IPS-20b (cell line): ENCODE results near the gene STXBP2.

Experiments used
- H3K27ac ChIP-seq: one replicate; pipeline ENCODE4 v1.5.1; 2013; ENCODE audit warnings: low read length
- H3K27me3 ChIP-seq: 2 replicates; pipeline ENCODE4 v1.6.1; 2013; ENCODE audit warnings: mild to moderate bottlenecking, low read length, inconsistent platforms; ENCODE audit not compliant: insufficient read depth
- H3K36me3 ChIP-seq: 2 replicates; pipeline ENCODE4 v1.6.1; 2013; ENCODE audit warnings: low read depth, mild to moderate bottlenecking, inconsistent platforms, low read length, moderate library complexity; ENCODE audit not compliant: insufficient read depth
- H3K4me1 ChIP-seq: 2 replicates; pipeline ENCODE4 v1.6.1; 2013; ENCODE audit warnings: mild to moderate bottlenecking, control low read depth, inconsistent platforms, low read length, moderate library complexity; ENCODE audit not compliant: insufficient read depth
- H3K4me3 ChIP-seq: 2 replicates; pipeline ENCODE4 v1.5.1; 2013; ENCODE audit warnings: mild to moderate bottlenecking, low read length, inconsistent platforms
- H3K9ac ChIP-seq: 2 replicates; pipeline ENCODE4 v1.6.1; 2013; ENCODE audit warnings: low read depth, mild to moderate bottlenecking, inconsistent platforms, low read length, moderate library complexity
- H3K9me3 ChIP-seq: 2 replicates; pipeline ENCODE4 v1.6.1; 2013; ENCODE audit warnings: mild to moderate bottlenecking, low read depth, low read length, inconsistent platforms; ENCODE audit not compliant: insufficient read depth

STXBP2 gene

GRCh38 chr19:7692417-7693088, 55.6 kb downstream of the STXBP2 start:
- H3K4me1 ChIP-seq: no peaks in the 10 kb centered on the region; the same call in 1 of the 2 replicates
- no peak overlapping the region for H3K27ac ChIP-seq
- no peak overlapping the region for H3K4me3 ChIP-seq
- no peaks in the 10 kb centered on the region for H3K9me3 ChIP-seq
- H3K27me3 ChIP-seq: peaks cover 7% of the 10 kb centered on the region
- H3K9ac ChIP-seq: no peak overlapping the region
- no peaks in the 10 kb centered on the region for H3K36me3 ChIP-seq

GRCh38 chr19:7694499-7694898, 57.6 kb downstream of the STXBP2 start:
- no peaks in the 10 kb centered on the region for H3K9me3 ChIP-seq
- H3K4me3 ChIP-seq: no peak overlapping the region
- no peak overlapping the region for H3K27ac ChIP-seq
- H3K9ac ChIP-seq: no peak overlapping the region
- peaks cover 14% of the 10 kb centered on the region for H3K27me3 ChIP-seq
- H3K36me3 ChIP-seq: no peaks in the 10 kb centered on the region
- no peaks in the 10 kb centered on the region; the same call in 1 of the 2 replicates for H3K4me1 ChIP-seq
